ENCODE results near the gene RNASE2.
"Not testable (repeated sequence)": the region's sequence is repeated elsewhere in the genome, so short reads cannot be mapped to it uniquely, and the experiment has no call there.

DNA sequence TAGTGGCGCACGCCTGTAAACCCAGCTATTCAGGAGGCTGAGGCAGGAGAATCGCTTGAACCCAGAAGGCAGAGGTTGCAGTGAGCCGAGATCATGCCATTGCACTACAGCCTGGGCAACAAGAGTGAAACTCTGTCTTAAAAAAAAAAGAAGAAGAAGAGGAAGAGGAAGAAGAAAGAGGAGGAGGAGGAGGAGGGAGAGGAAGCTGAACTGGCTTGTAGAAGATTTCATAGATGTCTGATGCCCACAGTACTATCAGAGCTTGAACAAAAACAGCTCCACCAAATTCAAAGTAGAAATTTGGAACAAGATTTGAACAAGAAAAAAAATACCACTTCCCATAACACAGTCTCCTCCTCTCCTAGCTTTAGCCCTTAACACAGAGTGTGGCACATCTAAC, 30.4 kb downstream of the RNASE2 start:
- not testable (repeated sequence) for TF ChIP-seq CTCF, POLR2A (IDR thresholded peaks at IDR 0.05)
